ENCODE results near the gene FILIP1L. TPM values are rescaled to one million over a fixed set of nuclear protein-coding genes. Genes with fewer than 3 reads are reported as not detected.

The FILIP1L gene
- total RNA-seq, 3 donors from 2014 or later, result 8.9 to 37.0 (median 17.1) TPM

- Histone ChIP-seq H3K36me3 (ENCODE audit: low read depth) (no peaks in the 10 kb centered on the region), H3K4me1 (ENCODE audit: low read depth) (peaks cover 10% of the 10 kb centered on the region), H3K4me3 (no peak overlapping the region), H3K9me3 (no peaks in the 10 kb centered on the region)
- DNase-seq (no peak), ATAC-seq (no peak)
- TF ChIP-seq CTCF (IDR thresholded peaks at IDR 0.05), result no peak
- intact Hi-C loops (cut with DNase I, micrococcal nuclease), result no loop called here
Observed at GRCh38 chr3:100108464-100109079, 5.7 kb downstream of the FILIP1L start.

GRCh38 chr3:100107221-100107814 lies 7.0 kb downstream of the FILIP1L start:
- intact Hi-C loops (cut with DNase I, micrococcal nuclease), result no loop called here
- DNase-seq, result peak in 1 of 3 donors; percentile 6
- H3K36me3 ChIP-seq (ENCODE audit: low read depth), result no peaks in the 10 kb centered on the region
- TF ChIP-seq CTCF (IDR thresholded peaks at IDR 0.05), result no peak
- ATAC-seq, result peak; percentile 69
- no peak overlapping the region for H3K4me3 ChIP-seq
- H3K9me3 ChIP-seq, result no peaks in the 10 kb centered on the region
- peaks cover 10% of the 10 kb centered on the region for H3K4me1 ChIP-seq (ENCODE audit: low read depth)

GRCh38 chr3:100106531-100107141 lies 7.7 kb downstream of the FILIP1L start:
- H3K4me1 ChIP-seq (ENCODE audit: low read depth), result peaks cover 10% of the 10 kb centered on the region
- intact Hi-C loops (cut with DNase I, micrococcal nuclease), result no loop called here
- TF ChIP-seq CTCF (IDR thresholded peaks at IDR 0.05), result no peak
- no peak for ATAC-seq
- H3K4me3 ChIP-seq, result no peak overlapping the region
- no peaks in the 10 kb centered on the region for H3K9me3 ChIP-seq
- DNase-seq, result no peak
- no peaks in the 10 kb centered on the region for H3K36me3 ChIP-seq (ENCODE audit: low read depth)

GRCh38 chr3:100106094-100106493 lies 8.2 kb downstream of the FILIP1L start:
- ATAC-seq (no peak), DNase-seq (no peak)
- H3K36me3 ChIP-seq (ENCODE audit: low read depth), result no peaks in the 10 kb centered on the region
- peaks cover 10% of the 10 kb centered on the region for H3K4me1 ChIP-seq (ENCODE audit: low read depth)
- H3K4me3 ChIP-seq, result no peak overlapping the region
- TF ChIP-seq CTCF (IDR thresholded peaks at IDR 0.05), result no peak
- H3K9me3 ChIP-seq, result no peaks in the 10 kb centered on the region
- intact Hi-C loops (cut with DNase I, micrococcal nuclease), result no loop called here

- H3K4me3 ChIP-seq, result no peak overlapping the region
- no peak for TF ChIP-seq CTCF (IDR thresholded peaks at IDR 0.05)
- intact Hi-C loops (cut with DNase I, micrococcal nuclease), result no loop called here
- no peaks in the 10 kb centered on the region for H3K9me3 ChIP-seq
- ATAC-seq (no peak), DNase-seq (no peak)
- no peaks in the 10 kb centered on the region for H3K36me3 ChIP-seq (ENCODE audit: low read depth)
- H3K4me1 ChIP-seq (ENCODE audit: low read depth), result peaks cover 10% of the 10 kb centered on the region
Observed at GRCh38 chr3:100105501-100105900, 8.8 kb downstream of the FILIP1L start.
